ENCODE measurements around the gene VPS37B.
"Not testable (repeated sequence)": the region's sequence is repeated elsewhere in the genome, so short reads cannot be mapped to it uniquely, and the experiment has no call there.

The VPS37B gene

GRCh38 chr12:122895704-122896636 lies at the start of gene VPS37B:
VPS37B (minus strand) TSS chr12:122896124; CDS start chr12:122896062, 62 bp downstream.
- in situ Hi-C loops (cut with MboI; ENCODE audit: low sequenced_read_pairs): no loop called here

GRCh38 chr12:122944605-122945592 lies 49.0 kb upstream of the VPS37B start:
- in situ Hi-C loops (cut with MboI; ENCODE audit: low sequenced_read_pairs): no loop called here

GRCh38 chr12:122943196-122943595 lies 47.3 kb upstream of the VPS37B start:
- in situ Hi-C loops (cut with MboI; ENCODE audit: low sequenced_read_pairs): no loop called here

- in situ Hi-C loops (cut with MboI; ENCODE audit: low sequenced_read_pairs): no loop called here
These were observed 46.7 kb upstream of the VPS37B start for GRCh38 chr12:122942637-122943036.

- in situ Hi-C loops (cut with MboI; ENCODE audit: low sequenced_read_pairs): not testable (repeated sequence)
These were observed 45.4 kb upstream of the VPS37B start for GRCh38 chr12:122941351-122941750.

GRCh38 chr12:122939125-122939524 lies 43.2 kb upstream of the VPS37B start:
- in situ Hi-C loops (cut with MboI; ENCODE audit: low sequenced_read_pairs): no loop called here

GRCh38 chr12:122937622-122938091 lies 41.7 kb upstream of the VPS37B start:
- in situ Hi-C loops (cut with MboI; ENCODE audit: low sequenced_read_pairs): no loop called here

- in situ Hi-C loops (cut with MboI; ENCODE audit: low sequenced_read_pairs): no loop called here
These were observed 39.4 kb upstream of the VPS37B start for GRCh38 chr12:122935318-122935717.

GRCh38 chr12:122934722-122935121 lies 38.8 kb upstream of the VPS37B start:
- in situ Hi-C loops (cut with MboI; ENCODE audit: low sequenced_read_pairs): no loop called here

GRCh38 chr12:122932207-122932606 lies 36.3 kb upstream of the VPS37B start:
- in situ Hi-C loops (cut with MboI; ENCODE audit: low sequenced_read_pairs): no loop called here

- in situ Hi-C loops (cut with MboI; ENCODE audit: low sequenced_read_pairs): no loop called here
These were observed 33.9 kb upstream of the VPS37B start for GRCh38 chr12:122929812-122930211.

- in situ Hi-C loops (cut with MboI; ENCODE audit: low sequenced_read_pairs): no loop called here
These were observed 33.2 kb upstream of the VPS37B start for GRCh38 chr12:122929148-122929538.

- in situ Hi-C loops (cut with MboI; ENCODE audit: low sequenced_read_pairs): no loop called here
These were observed 32.7 kb upstream of the VPS37B start for GRCh38 chr12:122928404-122929147.

- in situ Hi-C loops (cut with MboI; ENCODE audit: low sequenced_read_pairs): no loop called here
These were observed 32.0 kb upstream of the VPS37B start for GRCh38 chr12:122927756-122928403.

GRCh38 chr12:122921917-122922316 lies 26.0 kb upstream of the VPS37B start:
- in situ Hi-C loops (cut with MboI; ENCODE audit: low sequenced_read_pairs): no loop called here

GRCh38 chr12:122920687-122921086 lies 24.8 kb upstream of the VPS37B start:
- in situ Hi-C loops (cut with MboI; ENCODE audit: low sequenced_read_pairs): no loop called here

GRCh38 chr12:122918827-122919226 lies 22.9 kb upstream of the VPS37B start:
- in situ Hi-C loops (cut with MboI; ENCODE audit: low sequenced_read_pairs): no loop called here

- in situ Hi-C loops (cut with MboI; ENCODE audit: low sequenced_read_pairs): no loop called here
These were observed 21.7 kb upstream of the VPS37B start for GRCh38 chr12:122917507-122918121.

- in situ Hi-C loops (cut with MboI; ENCODE audit: low sequenced_read_pairs): no loop called here
These were observed 13.7 kb upstream of the VPS37B start for GRCh38 chr12:122909442-122910288.
